ENCODE data around the gene LRP8.
"Not testable (repeated sequence)": the region's sequence is repeated elsewhere in the genome, so short reads cannot be mapped to it uniquely, and the experiment has no call there.

LRP8 gene

GRCh38 chr1:53206083-53206685, 121.7 kb downstream of the LRP8 start:
- DNase-seq = not testable (repeated sequence)

- not testable (repeated sequence) for DNase-seq
Measured at GRCh38 chr1:53205496-53205895, 122.4 kb downstream of the LRP8 start.

DNA sequence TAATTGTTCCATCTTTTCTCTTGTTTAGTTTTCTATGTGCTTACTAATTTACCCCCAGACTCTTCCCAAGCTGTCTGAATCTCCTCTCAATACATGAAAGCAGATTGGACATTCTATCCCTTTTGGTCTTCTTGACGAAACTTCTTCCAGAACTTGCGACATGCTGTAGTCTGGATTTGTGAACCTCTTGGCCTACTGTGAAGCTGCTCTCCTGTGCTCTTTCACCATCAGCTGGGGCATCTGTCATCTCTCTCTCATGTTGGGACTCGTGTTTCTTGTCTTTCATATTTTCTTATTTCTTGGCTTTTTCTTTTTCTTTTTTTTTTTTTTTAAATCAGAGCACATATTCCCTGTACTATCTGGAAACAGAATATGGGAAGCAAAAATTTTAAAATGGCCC, 124.4 kb downstream of the LRP8 start:
- no peak for DNase-seq

DNA sequence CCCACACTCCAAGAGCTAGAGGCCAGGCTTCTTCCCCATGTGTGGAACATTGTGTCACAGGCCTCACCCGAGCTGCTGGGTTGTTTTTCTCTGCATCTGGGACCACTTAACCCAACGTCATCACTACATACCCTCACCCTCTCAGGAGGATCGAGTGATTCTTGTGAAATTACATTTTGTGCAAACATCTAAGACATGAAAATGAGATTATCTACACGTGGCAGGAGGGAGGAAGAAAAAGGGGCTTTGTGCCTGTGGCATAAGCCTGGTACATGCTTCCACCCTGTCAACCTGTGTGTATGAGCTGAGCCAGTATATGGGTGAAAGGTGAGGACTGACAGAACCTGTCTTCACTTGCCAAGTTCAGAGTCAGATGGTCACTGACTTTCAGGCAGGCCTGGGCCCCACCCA, 129.6 kb downstream of the LRP8 start:
- DNase-seq = no peak

DNA sequence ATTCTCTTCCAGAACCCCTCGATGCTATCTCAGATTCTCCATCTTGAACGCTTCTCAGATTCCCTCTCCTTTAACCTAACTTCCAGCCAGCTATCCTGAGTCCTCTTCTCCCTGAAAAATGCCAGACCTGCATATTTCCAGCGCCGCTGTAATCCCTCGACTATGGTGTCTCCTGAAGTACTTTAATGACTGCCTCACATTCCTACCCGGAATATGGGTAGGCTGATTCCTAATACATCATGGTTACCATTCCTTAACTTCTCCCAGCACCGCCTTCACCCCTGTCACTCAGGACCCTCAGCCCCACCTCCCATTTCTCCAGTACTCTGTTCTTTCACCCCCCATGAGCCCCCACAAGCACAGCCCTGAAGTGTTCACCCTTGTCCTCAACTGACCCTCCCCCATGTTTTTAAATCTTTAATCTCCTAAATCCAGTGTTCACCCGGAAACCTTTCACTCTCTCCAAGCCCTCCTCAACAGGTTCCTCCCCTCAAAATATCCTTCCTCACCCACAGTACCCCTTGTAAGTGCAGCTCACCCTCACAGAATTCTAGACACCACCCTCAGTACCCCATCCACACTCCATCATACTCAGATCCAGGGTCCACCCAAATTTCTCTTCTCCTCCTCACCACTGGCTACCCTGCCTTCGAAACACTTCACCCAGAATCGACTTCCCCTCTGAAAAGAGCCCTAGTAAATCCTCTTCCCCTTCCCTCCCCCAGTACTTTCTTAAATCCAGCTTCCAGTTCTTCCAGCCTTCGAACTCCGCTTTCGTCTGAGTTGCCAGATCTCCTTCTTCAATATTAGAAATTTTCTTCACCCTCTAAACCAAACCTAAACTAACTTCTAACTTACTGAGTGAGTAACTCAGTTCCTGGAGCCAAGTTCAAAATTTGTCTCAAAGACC, 130.3 kb downstream of the LRP8 start:
- no peak for DNase-seq

GRCh38 chr1:53196485-53197290, 131.2 kb downstream of the LRP8 start, which contains the start of gene CPT2:
Gene CPT2, plus strand, starts transcription at chr1:53196824. Its CDS starts 120 bp downstream, at chr1:53196944.
- DNase-seq = peak; percentile 90

GRCh38 chr1:53196017-53196484, 131.8 kb downstream of the LRP8 start:
- DNase-seq = no peak

DNA sequence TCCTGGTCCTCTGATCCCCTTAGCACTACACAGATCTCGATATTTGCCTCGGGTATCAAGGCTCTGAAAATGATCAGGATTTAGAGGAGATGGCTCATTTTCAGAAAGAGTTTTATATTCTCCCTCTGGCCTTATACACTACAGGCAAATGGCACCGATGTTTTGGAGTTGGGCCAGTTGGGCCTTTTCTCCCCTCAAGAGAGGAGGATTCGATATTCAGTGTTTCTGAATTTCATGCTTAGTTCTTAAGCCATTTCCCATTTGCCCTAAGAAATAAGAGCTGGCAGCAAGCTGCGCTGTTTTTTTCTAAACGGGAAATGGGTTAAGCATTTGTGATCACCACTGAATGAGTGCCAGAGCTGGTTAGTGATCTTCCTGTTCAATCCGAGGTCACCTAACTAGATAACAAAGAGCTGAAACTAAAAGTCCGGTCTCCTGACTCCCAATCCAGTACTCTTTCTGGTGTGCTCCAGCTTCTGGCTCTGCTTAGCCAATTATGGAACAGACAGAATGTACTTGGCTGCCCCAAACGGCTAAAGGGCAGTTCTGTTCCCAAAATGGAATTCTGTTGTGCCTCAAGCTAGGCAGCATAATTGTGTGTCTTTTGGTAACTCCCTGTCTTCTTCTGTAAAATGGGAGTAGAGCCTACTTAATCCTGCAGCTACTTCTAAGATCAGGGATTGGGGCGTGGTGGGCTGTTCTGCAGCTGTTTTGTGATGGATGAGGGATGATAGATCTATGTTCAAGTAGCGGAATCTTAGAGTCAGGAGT, 132.4 kb downstream of the LRP8 start:
- DNase-seq = no peak

Data from COR-L47 (cell line).